HG03457 (cell line): ENCODE measurements around the gene UNC80.

ENCODE experiments used
- ATAC-seq: cut with Tn5 transposase; IDR thresholded peaks from one replicate; pipeline ENCODE4 v1.9.1; 2021; ENCODE audit warnings: moderate number of reproducible peaks; ENCODE audit not compliant: unreplicated experiment

Gene UNC80

DNA sequence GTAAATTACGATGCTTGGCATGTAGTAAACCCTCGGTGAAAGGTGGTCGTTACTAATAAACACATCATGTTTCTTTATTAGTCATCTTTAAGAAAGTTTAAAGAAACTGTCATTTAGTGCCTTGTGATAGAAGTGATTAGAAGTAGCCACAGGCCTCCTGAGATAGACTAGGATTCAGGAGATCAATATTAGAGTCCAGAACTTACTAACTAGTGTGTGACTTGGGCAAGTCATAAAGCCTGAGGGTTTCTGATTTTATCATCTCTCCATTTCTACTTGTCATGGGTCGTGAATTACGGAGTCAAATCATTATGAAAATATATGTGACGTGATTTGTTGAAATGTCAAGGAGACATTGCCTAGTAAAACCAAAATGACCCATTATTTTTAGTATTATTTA, 237.5 kb downstream of the UNC80 start:
- ATAC-seq = no peak

DNA sequence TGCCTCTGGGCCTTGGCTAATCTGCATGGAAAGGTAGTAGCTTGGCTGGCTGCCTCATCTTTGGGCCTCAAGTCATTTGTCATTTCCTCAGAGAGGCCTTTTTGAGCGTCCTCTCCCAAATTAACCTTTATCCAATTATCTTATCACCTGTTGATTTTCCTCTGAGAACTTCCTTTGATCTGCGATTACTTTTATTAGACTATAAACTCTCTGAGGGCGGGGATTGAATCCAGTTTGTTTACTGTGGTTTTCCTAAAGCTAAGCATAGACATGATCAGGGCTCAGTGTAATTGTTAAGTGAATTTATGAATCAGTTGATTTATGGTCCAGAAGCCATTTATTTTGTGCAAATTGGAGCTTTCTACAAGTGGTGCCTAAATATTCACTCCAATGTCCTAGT, 238.3 kb downstream of the UNC80 start:
- no peak for ATAC-seq

DNA sequence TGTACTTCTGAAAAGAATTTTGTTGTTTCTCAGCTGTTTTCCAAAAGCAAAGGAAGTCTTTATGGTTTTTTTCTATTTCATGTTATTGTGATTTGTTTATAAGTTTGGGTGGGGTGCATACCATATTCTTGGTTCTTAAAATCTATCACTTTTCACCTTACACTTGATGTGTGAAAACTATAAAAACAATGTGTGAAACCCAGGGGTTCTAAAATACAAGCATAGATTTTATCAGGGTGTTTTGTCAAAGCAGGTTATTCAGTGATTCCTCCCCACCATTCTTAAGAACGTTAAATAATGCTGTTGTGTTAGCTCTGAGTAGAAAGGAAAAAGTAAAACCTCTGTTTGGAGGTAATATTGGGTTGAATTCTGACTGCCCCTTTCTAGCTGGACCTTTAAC, 248.5 kb downstream of the UNC80 start:
- no peak for ATAC-seq

DNA sequence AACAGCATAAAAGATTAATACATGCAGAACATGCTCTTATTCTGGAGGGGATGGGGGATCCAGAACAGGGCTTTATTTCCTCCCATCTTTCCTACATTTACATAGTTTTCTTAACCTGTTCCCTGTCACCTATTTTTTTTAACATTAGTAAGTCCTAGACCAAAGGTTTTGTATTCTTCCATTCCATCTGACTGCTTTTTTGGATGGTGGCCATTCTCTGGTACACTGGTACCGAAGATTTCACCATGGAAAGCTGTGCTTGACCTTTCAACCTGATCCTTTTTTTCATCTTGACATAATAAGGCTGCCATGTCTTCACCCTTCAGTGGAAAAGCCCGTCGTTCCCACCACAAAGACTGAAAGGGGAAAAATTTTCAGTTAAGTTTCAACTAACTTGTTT, 251.2 kb downstream of the UNC80 start:
- no peak for ATAC-seq

DNA sequence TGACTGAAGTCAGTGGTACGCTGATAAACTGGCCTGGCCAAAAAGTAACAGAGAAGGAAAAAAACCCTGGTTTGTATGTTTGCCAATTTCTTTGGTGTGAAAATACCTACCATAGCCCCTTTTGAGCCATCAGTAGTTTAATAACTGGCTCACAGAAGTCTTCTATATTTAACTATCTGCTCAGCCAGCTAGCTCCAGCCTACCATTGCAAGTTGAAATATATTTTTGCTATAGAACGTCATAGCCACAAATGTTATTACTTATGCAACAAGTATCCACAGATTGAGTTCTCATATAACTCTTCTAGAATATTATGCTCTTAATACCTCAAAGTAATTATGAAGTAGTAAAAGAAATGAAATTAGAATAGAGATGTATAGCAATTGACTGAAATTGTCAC, 256.0 kb downstream of the UNC80 start:
- no peak for ATAC-seq

DNA sequence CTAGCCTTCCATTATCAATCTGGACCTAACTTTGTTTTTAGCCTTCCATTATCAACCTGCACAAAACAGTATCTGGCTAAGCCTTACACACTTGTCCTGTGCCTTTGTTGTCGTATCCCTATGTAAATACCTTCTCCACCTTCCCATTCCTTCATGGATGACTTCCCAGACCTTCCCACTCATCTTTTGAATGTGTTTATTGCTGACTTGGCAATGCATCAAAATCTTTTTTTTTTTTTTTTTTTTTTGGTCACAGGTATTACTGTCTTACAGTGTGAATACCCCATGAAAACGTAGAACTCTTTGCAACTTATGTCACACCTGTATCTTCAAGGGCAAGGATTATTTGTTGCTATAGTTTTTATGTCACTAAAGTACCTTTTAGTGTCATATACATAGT, 256.5 kb downstream of the UNC80 start:
- no peak for ATAC-seq

DNA sequence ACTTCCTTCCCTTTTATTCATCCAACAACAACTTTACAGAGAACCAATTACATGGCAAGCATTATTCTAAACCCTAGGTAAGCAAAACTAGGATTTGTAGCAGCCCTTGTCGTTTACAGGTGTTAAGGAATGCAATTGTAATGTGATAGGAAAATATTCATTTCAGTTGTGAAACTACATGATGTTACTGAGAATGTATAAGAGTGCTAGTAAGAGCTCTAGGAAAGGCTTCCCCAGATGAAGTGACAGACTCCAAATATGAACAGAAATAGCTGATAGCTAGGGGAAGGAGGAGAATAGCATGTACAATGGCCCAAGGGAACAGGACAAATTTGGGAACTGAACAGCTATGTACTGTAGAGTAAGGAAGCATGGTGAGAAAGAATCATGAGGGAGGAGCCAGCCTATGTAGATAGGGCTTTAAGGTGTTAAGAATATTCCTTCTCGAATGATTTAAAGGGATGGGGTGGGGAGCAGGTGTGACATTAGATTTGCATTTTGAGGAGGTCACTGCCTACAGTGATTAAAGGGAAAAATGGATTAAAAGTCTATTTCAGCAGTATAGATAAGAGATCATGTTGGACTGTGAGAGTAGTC, 262.6 kb downstream of the UNC80 start:
- ATAC-seq = no peak

DNA sequence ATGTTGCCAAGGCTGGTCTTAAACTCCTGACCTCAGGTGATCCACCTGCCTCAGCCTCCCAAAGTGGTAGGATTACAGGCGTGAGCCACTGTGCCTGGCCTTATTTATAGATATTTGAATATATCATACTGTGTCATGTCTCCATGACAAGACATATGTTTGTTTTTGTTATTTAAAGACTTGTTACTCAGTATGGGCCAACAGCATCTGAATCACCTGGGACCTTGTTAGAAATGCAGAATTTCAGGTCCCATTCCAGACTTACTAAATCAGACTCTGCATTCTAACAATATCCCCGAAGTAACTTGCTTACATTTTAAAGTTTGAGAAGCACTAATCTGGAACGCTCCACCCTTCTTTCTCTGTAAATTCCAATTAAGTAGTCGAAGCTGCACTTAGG, 264.0 kb downstream of the UNC80 start:
- no peak for ATAC-seq

DNA sequence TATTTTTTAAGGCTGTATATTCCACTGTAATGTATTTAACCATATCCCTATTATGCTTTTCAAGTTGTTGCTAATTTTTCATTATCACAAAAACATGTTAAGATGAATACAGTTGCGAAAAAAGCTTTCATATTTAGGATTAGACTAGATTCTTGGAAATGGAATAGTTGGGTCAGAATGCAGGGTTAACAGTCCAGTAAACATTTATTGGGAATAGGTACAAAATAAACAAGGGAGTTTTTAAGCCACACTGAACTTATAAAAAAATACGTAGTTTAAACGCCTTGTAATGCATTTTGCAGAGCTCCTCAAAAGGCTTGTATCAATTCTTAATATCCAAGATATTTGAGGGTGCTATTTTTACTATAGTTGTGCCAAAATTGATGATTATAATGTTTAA, 266.4 kb downstream of the UNC80 start:
- ATAC-seq = no peak

DNA sequence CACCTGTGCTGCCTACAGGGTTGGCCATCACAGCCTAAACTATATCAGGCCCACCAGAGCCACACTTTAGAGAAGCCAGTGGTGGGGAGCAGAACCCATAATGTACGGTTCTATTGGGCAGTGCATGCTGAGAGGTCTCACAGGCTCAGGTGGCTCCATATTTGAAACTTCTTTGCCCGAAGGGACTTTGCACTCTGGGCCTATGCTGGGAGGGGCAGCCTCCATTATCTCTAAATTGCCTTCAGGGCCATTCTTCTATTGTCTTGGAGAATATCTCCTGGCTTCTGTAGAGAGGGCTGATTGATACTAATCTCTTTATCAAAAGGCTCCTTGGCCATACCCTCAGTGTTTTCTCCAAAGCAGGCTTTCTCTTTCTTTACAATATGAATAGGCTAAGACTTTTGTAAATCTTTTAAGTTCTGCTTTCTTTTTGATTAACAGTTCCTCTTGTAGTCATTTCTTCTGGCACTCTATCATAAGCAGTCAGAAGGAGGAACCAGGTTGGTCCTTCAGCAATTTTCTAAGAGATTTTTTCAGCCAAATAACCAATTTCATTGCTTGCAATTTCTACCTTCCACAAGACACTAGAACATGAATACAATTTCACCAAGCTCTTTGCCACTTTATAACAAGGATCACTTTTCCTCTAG, 275.3 kb downstream of the UNC80 start:
- ATAC-seq = no peak
